ENCODE results near the gene HOXD11.

The HOXD11 gene

GRCh38 chr2:176136374-176137251 lies 29.5 kb downstream of the HOXD11 start:
- Histone ChIP-seq H3K9ac (ENCODE audit: low read depth in 1 of 2, low read length in 2 of 2) (peak overlapping the region; percentile 64 to 75), H3K4me1 (ENCODE audit: control insufficient read depth in 2 of 2, insufficient read depth in 2 of 2, low read length in 2 of 2) (peaks cover 17 to 18% of the 10 kb centered on the region in 2 donors), H3K27ac (ENCODE audit: low read depth in 2 of 2, low read length in 2 of 2) (peak overlapping the region; percentile 77 to 83)

GRCh38 chr2:176137252-176137580 lies 30.1 kb downstream of the HOXD11 start:
- Histone ChIP-seq H3K4me3 (ENCODE audit: low read length in 2 of 2) (peak overlapping the region; percentile 76 to 82), H3K36me3 (ENCODE audit: control insufficient read depth in 2 of 2, insufficient read depth in 2 of 2, low read length in 2 of 2) (no peaks in the 10 kb centered on the region), H3K9ac (ENCODE audit: low read depth in 1 of 2, low read length in 2 of 2) (peak overlapping the region; percentile 64 to 75), H3K27ac (ENCODE audit: low read depth in 2 of 2, low read length in 2 of 2) (peak overlapping the region; percentile 77 to 83), H3K4me1 (ENCODE audit: control insufficient read depth in 2 of 2, insufficient read depth in 2 of 2, low read length in 2 of 2) (peaks cover 17 to 18% of the 10 kb centered on the region in 2 donors), H3K27me3 (ENCODE audit: control insufficient read depth in 2 of 2, insufficient read depth in 2 of 2, low read length in 2 of 2) (peaks cover 8 to 13% of the 10 kb centered on the region in 2 donors), H3K9me3 (ENCODE audit: control insufficient read depth in 2 of 2, low read length in 2 of 2) (no peaks in the 10 kb centered on the region)

More at GRCh38 chr2:176136374-176137251, 29.5 kb downstream of the HOXD11 start:
- Histone ChIP-seq H3K4me3 (ENCODE audit: low read length in 2 of 2) (peak overlapping the region; percentile 76 to 82), H3K36me3 (ENCODE audit: control insufficient read depth in 2 of 2, insufficient read depth in 2 of 2, low read length in 2 of 2) (no peaks in the 10 kb centered on the region), H3K9me3 (ENCODE audit: control insufficient read depth in 2 of 2, low read length in 2 of 2) (no peaks in the 10 kb centered on the region), H3K27me3 (ENCODE audit: control insufficient read depth in 2 of 2, insufficient read depth in 2 of 2, low read length in 2 of 2) (peaks cover 9 to 17% of the 10 kb centered on the region in 2 donors)

- Histone ChIP-seq H3K27me3 (ENCODE audit: control insufficient read depth in 2 of 2, insufficient read depth in 2 of 2, low read length in 2 of 2) (peaks cover 4 to 10% of the 10 kb centered on the region in 2 donors), H3K27ac (ENCODE audit: low read depth in 2 of 2, low read length in 2 of 2) (no peak overlapping the region), H3K4me3 (ENCODE audit: low read length in 2 of 2) (peak overlapping the region in 1 of 2 donors; percentile 8), H3K9me3 (ENCODE audit: control insufficient read depth in 2 of 2, low read length in 2 of 2) (no peaks in the 10 kb centered on the region), H3K9ac (ENCODE audit: low read depth in 1 of 2, low read length in 2 of 2) (no peak overlapping the region), H3K4me1 (ENCODE audit: control insufficient read depth in 2 of 2, insufficient read depth in 2 of 2, low read length in 2 of 2) (peaks cover 18 to 21% of the 10 kb centered on the region in 2 donors), H3K36me3 (ENCODE audit: control insufficient read depth in 2 of 2, insufficient read depth in 2 of 2, low read length in 2 of 2) (no peaks in the 10 kb centered on the region)
Observed at GRCh38 chr2:176137906-176138305, 30.8 kb downstream of the HOXD11 start.

- Histone ChIP-seq H3K4me1 (ENCODE audit: control insufficient read depth in 2 of 2, insufficient read depth in 2 of 2, low read length in 2 of 2) (peaks cover 23 to 27% of the 10 kb centered on the region in 2 donors), H3K27ac (ENCODE audit: low read depth in 2 of 2, low read length in 2 of 2) (peak overlapping the region; percentile 2 to 61), H3K4me3 (ENCODE audit: low read length in 2 of 2) (peak overlapping the region in 1 of 2 donors; percentile 41), H3K9me3 (ENCODE audit: control insufficient read depth in 2 of 2, low read length in 2 of 2) (no peaks in the 10 kb centered on the region), H3K36me3 (ENCODE audit: control insufficient read depth in 2 of 2, insufficient read depth in 2 of 2, low read length in 2 of 2) (no peaks in the 10 kb centered on the region), H3K9ac (ENCODE audit: low read depth in 1 of 2, low read length in 2 of 2) (no peak overlapping the region), H3K27me3 (ENCODE audit: control insufficient read depth in 2 of 2, insufficient read depth in 2 of 2, low read length in 2 of 2) (peaks cover 3 to 10% of the 10 kb centered on the region in 2 donors)
Observed at GRCh38 chr2:176138526-176138922, 31.4 kb downstream of the HOXD11 start.

GRCh38 chr2:176138923-176139660 lies 32.0 kb downstream of the HOXD11 start:
- Histone ChIP-seq H3K4me3 (ENCODE audit: low read length in 2 of 2) (peak overlapping the region in 1 of 2 donors; percentile 41), H3K9me3 (ENCODE audit: control insufficient read depth in 2 of 2, low read length in 2 of 2) (no peaks in the 10 kb centered on the region), H3K36me3 (ENCODE audit: control insufficient read depth in 2 of 2, insufficient read depth in 2 of 2, low read length in 2 of 2) (no peaks in the 10 kb centered on the region), H3K9ac (ENCODE audit: low read depth in 1 of 2, low read length in 2 of 2) (peak overlapping the region in 1 of 2 donors; percentile 32), H3K27me3 (ENCODE audit: control insufficient read depth in 2 of 2, insufficient read depth in 2 of 2, low read length in 2 of 2) (peaks cover 3 to 10% of the 10 kb centered on the region in 2 donors), H3K4me1 (ENCODE audit: control insufficient read depth in 2 of 2, insufficient read depth in 2 of 2, low read length in 2 of 2) (peaks cover 23 to 27% of the 10 kb centered on the region in 2 donors), H3K27ac (ENCODE audit: low read depth in 2 of 2, low read length in 2 of 2) (peak overlapping the region; percentile 16 to 61)

GRCh38 chr2:176139661-176140512 lies 32.8 kb downstream of the HOXD11 start:
- Histone ChIP-seq H3K27ac (ENCODE audit: low read depth in 2 of 2, low read length in 2 of 2) (peak overlapping the region in 1 of 2 donors; percentile 61), H3K36me3 (ENCODE audit: control insufficient read depth in 2 of 2, insufficient read depth in 2 of 2, low read length in 2 of 2) (no peaks in the 10 kb centered on the region), H3K4me1 (ENCODE audit: control insufficient read depth in 2 of 2, insufficient read depth in 2 of 2, low read length in 2 of 2) (peaks cover 26 to 28% of the 10 kb centered on the region in 2 donors), H3K9ac (ENCODE audit: low read depth in 1 of 2, low read length in 2 of 2) (peak overlapping the region in 1 of 2 donors; percentile 72), H3K27me3 (ENCODE audit: control insufficient read depth in 2 of 2, insufficient read depth in 2 of 2, low read length in 2 of 2) (peaks cover 3 to 10% of the 10 kb centered on the region in 2 donors), H3K4me3 (ENCODE audit: low read length in 2 of 2) (peak overlapping the region in 1 of 2 donors; percentile 76), H3K9me3 (ENCODE audit: control insufficient read depth in 2 of 2, low read length in 2 of 2) (no peaks in the 10 kb centered on the region)

GRCh38 chr2:176140513-176141317 lies 33.6 kb downstream of the HOXD11 start:
- H3K4me3 ChIP-seq (ENCODE audit: low read length in 2 of 2), result peak overlapping the region; percentile 76 to 78
- H3K4me1 ChIP-seq (ENCODE audit: control insufficient read depth in 2 of 2, insufficient read depth in 2 of 2, low read length in 2 of 2), result peaks cover 26 to 34% of the 10 kb centered on the region in 2 donors
- peaks cover 3 to 8% of the 10 kb centered on the region in 2 donors for H3K27me3 ChIP-seq (ENCODE audit: control insufficient read depth in 2 of 2, insufficient read depth in 2 of 2, low read length in 2 of 2)
- H3K9me3 ChIP-seq (ENCODE audit: control insufficient read depth in 2 of 2, low read length in 2 of 2), result no peaks in the 10 kb centered on the region
- peak overlapping the region; percentile 26 to 56 for H3K27ac ChIP-seq (ENCODE audit: low read depth in 2 of 2, low read length in 2 of 2)
- H3K9ac ChIP-seq (ENCODE audit: low read depth in 1 of 2, low read length in 2 of 2), result peak overlapping the region; percentile 56 to 72
- no peaks in the 10 kb centered on the region for H3K36me3 ChIP-seq (ENCODE audit: control insufficient read depth in 2 of 2, insufficient read depth in 2 of 2, low read length in 2 of 2)

GRCh38 chr2:176142281-176142680 lies 35.2 kb downstream of the HOXD11 start:
- no peaks in the 10 kb centered on the region for H3K9me3 ChIP-seq (ENCODE audit: control insufficient read depth in 2 of 2, low read length in 2 of 2)
- no peak overlapping the region for H3K27ac ChIP-seq (ENCODE audit: low read depth in 2 of 2, low read length in 2 of 2)
- no peaks in the 10 kb centered on the region for H3K36me3 ChIP-seq (ENCODE audit: control insufficient read depth in 2 of 2, insufficient read depth in 2 of 2, low read length in 2 of 2)
- peaks cover 3 to 5% of the 10 kb centered on the region in 2 donors for H3K27me3 ChIP-seq (ENCODE audit: control insufficient read depth in 2 of 2, insufficient read depth in 2 of 2, low read length in 2 of 2)
- no peak overlapping the region for H3K9ac ChIP-seq (ENCODE audit: low read depth in 1 of 2, low read length in 2 of 2)
- H3K4me1 ChIP-seq (ENCODE audit: control insufficient read depth in 2 of 2, insufficient read depth in 2 of 2, low read length in 2 of 2), result peaks cover 25 to 37% of the 10 kb centered on the region in 2 donors
- no peak overlapping the region for H3K4me3 ChIP-seq (ENCODE audit: low read length in 2 of 2)
